ENCODE data around the gene SLC23A3.

GRCh38 chr2:219174146-219174545 lies 4.3 kb upstream of the SLC23A3 start:
- TF ChIP-seq SP1 (IDR thresholded peaks at IDR 0.05) (no peak), CTCF (IDR thresholded peaks at IDR 0.05; ENCODE audit: low read depth, low read length, missing input control) (no peak)
